GM06990 (cell line): Measurements from ENCODE around the gene CBX8.

ENCODE experiments used
- DNase-seq: peaks from one replicate; pipeline ENCODE4 v3.0.0-alpha.2; 2011; ENCODE audit not compliant: insufficient read length; ENCODE audit errors: extremely low read depth
- H3K27me3 ChIP-seq: replicated peaks from 2 replicates; pipeline ENCODE4 v1.6.0; 2011; ENCODE audit warnings: low read length; ENCODE audit not compliant: control insufficient read depth, insufficient read depth
- H3K36me3 ChIP-seq: 2 replicates; pipeline ENCODE4 v1.5.1; 2011; ENCODE audit warnings: low read length; ENCODE audit not compliant: control insufficient read depth, insufficient read depth
- H3K4me3 ChIP-seq: replicated peaks from 2 replicates; pipeline ENCODE4 v1.5.1; 2011; ENCODE audit warnings: low read depth, mild to moderate bottlenecking, control low read depth, low read length
- TF ChIP-seq, protein P1 (sequence below): IDR thresholded peaks from 2 replicates; pipeline ENCODE4 v1.5.1; 2011; ENCODE audit warnings: low read length, control low read depth, mild to moderate bottlenecking, inconsistent platforms; ENCODE audit not compliant: insufficient read depth, poor library complexity, severe bottlenecking

CBX8 gene

DNA sequence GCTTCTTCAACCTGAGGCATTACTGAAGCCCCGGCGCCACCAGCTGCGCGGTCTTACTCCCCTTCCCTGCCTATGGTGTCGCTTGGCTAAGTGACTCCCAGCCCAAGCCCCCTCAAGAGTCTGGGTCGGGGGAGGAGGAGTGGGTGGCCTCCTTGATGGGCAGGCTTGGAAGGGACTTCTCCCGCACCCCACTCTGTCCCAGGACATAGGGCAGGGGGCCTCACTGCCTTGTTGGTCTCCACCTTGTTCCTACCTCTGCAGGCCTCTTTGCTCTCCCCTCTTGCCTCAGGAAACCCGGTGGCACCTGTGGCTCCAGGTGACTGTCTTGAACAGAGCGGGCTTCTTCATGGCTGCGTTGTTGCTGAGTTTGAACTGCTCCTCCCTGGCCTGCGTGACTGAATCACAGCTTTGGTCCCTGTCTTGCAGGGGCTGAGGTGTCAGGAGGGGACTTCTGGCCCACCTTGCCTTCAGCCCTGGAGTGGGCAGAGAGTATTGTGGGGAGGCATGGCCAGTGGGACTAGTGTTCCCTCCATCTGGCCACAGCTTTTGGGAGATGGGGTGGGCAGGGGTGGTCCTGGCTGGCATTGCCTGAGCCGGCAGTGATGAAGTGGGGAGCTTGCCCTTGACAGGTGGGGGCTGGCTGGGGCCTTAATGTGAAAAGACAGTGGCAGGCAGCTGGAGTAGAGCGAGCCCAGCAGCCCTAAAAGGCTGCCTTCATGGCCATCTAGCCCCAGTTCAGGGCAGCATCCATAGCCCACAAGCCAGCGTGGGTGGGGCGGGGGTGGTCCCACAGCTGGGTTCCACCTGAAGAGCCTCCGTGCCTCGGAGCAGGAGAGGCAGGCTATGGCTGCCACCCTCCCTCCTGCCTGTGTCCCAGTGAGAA lies 11.6 kb downstream of the CBX8 start:
- Histone ChIP-seq H3K27me3 (peaks cover 3% of the 10 kb centered on the region; the same call in 1 of the 2 replicates), H3K4me3 (no peak overlapping the region), H3K36me3 (no peaks in the 10 kb centered on the region)
- DNase-seq, result no peak
- TF ChIP-seq, protein P1, sequence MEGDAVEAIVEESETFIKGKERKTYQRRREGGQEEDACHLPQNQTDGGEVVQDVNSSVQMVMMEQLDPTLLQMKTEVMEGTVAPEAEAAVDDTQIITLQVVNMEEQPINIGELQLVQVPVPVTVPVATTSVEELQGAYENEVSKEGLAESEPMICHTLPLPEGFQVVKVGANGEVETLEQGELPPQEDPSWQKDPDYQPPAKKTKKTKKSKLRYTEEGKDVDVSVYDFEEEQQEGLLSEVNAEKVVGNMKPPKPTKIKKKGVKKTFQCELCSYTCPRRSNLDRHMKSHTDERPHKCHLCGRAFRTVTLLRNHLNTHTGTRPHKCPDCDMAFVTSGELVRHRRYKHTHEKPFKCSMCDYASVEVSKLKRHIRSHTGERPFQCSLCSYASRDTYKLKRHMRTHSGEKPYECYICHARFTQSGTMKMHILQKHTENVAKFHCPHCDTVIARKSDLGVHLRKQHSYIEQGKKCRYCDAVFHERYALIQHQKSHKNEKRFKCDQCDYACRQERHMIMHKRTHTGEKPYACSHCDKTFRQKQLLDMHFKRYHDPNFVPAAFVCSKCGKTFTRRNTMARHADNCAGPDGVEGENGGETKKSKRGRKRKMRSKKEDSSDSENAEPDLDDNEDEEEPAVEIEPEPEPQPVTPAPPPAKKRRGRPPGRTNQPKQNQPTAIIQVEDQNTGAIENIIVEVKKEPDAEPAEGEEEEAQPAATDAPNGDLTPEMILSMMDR, result no peak

DNA sequence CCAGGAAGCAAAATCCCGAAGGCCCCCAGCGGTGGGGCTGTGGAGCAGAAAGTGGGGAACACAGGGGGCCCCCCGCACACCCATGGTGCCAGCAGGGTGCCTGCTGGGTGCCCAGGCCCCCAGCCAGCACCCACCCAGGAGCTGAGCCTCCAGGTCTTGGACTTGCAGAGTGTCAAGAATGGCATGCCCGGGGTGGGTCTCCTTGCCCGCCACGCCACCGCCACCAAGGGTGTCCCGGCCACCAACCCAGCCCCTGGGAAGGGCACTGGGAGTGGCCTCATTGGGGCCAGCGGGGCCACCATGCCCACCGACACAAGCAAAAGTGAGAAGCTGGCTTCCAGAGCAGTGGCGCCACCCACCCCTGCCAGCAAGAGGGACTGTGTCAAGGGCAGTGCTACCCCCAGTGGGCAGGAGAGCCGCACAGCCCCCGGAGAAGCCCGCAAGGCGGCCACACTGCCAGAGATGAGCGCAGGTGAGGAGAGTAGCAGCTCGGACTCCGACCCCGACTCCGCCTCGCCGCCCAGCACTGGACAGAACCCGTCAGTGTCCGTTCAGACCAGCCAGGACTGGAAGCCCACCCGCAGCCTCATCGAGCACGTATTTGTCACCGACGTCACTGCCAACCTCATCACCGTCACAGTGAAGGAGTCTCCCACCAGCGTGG lies 12.4 kb downstream of the CBX8 start:
- no peak for DNase-seq
- Histone ChIP-seq H3K27me3 (peaks cover 2% of the 10 kb centered on the region; the same call in 1 of the 2 replicates), H3K36me3 (no peaks in the 10 kb centered on the region), H3K4me3 (no peak overlapping the region)
- TF ChIP-seq, protein P1, result no peak

DNA sequence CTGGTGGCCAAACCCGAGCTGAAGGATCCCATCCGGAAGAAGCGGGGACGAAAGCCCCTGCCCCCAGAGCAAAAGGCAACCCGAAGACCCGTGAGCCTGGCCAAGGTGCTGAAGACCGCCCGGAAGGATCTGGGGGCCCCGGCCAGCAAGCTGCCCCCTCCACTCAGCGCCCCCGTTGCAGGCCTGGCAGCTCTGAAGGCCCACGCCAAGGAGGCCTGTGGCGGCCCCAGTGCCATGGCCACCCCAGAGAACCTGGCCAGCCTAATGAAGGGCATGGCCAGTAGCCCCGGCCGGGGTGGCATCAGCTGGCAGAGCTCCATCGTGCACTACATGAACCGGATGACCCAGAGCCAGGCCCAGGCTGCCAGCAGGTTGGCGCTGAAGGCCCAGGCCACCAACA lies 13.0 kb downstream of the CBX8 start:
- Histone ChIP-seq H3K27me3 (no peaks in the 10 kb centered on the region; the same call in 1 of the 2 replicates), H3K36me3 (no peaks in the 10 kb centered on the region), H3K4me3 (no peak overlapping the region)
- TF ChIP-seq, protein P1, result no peak
- no peak for DNase-seq

DNA sequence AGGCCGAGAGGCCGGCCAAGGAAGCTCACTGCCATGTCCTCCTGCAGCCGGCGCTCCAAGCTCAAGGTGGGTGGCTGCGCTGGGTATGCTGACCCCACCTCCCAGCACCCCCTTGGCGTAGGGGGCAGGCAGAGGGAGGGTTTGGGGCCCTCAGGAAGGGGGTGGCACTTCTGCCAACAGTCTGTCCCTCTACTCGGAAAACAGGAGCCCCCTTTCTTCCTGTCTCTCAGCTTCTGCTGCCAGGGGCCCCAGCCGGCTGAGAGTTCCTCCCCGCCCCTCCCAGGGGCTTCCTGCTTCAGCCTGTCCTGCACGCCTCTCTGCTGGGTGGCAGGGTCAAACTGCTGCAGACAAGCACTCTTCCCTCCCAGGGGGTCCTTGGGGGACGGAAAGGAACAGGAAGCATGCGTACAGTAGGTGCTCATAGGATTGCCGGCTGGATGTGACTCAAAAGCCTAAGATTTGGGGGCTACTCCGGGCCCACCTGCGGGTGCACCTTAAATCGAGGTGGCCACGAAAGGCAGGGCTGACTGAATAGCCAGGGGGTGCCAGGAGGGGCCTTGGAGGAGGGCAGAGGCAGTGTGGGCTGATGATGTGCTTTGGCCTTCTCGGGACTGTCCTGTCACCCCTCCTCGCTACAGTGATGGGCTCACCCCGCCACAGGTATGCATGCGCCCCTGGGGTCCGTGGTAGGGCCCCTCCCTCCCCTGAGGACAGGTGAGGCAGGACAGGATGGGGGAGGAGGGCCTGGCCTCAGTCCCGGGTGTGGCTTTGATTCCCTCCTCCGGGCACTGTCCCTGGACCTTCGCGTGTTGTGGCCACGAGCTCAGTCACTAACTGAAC lies 14.9 kb downstream of the CBX8 start:
- H3K4me3 ChIP-seq, result no peak overlapping the region
- no peak for DNase-seq
- H3K36me3 ChIP-seq, result no peaks in the 10 kb centered on the region
- TF ChIP-seq, protein P1, result no peak
- H3K27me3 ChIP-seq, result no peaks in the 10 kb centered on the region; the same call in 1 of the 2 replicates

DNA sequence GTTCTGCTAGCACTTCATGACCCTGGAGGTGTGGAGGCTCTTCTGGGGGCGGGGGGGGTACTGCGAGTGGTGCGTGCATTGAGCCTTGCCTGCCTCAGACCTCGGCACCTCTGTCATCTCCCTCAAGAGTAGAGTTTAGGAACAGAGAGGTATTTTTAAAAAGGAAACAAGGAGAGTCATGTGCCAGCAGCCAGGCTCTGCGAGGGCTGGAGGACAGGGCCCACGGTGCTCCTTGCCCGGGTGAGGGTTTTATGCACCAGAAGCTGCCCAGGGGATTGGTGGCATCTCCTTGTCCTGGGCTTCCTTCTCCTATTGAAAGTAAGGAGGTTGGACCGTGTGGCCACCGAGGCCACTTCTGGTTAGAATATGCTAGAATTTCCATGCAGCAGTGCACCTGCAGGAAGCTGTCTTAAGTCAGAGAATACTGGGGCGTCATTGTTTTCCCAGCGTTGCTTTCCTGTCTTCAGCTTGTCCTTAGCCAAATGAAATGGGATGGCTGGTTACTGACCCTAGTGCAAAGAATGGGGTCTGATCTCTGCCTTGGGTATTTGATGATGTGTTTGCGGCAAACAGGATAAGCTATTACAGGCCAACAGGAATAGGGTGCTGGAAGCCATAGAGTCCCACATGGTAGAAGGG lies 15.7 kb downstream of the CBX8 start:
- Histone ChIP-seq H3K27me3 (peaks cover 1% of the 10 kb centered on the region; the same call in 1 of the 2 replicates), H3K4me3 (no peak overlapping the region), H3K36me3 (no peaks in the 10 kb centered on the region)
- DNase-seq, result no peak
- TF ChIP-seq, protein P1, result no peak
